ENCODE results near the gene NPY5R. TPM values are rescaled to one million over a fixed set of nuclear protein-coding genes. Genes with fewer than 3 reads are reported as not detected.

NPY5R gene
- total RNA-seq, 1 experiment from 2014 or later, result not detected

DNA sequence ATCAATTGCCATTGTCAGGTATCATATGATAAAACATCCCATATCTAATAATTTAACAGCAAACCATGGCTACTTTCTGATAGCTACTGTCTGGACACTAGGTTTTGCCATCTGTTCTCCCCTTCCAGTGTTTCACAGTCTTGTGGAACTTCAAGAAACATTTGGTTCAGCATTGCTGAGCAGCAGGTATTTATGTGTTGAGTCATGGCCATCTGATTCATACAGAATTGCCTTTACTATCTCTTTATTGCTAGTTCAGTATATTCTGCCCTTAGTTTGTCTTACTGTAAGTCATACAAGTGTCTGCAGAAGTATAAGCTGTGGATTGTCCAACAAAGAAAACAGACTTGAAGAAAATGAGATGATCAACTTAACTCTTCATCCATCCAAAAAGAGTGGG lies 7.0 kb downstream of the NPY5R start (continued):
- TF ChIP-seq SRF (IDR thresholded peaks at IDR 0.05; ENCODE audit: low read depth) (no peak), SIN3A (IDR thresholded peaks at IDR 0.05; ENCODE audit: low read depth) (no peak), ELF1 (IDR thresholded peaks at IDR 0.05; ENCODE audit: borderline replicate concordance, low read depth) (no peak), EZH2 (IDR thresholded peaks at IDR 0.05) (no peak), FOSL1 (IDR thresholded peaks at IDR 0.05; ENCODE audit: low read depth) (no peak), SP1 (IDR thresholded peaks at IDR 0.05; ENCODE audit: low read depth) (no peak), CBX3 (IDR thresholded peaks at IDR 0.05; ENCODE audit: low read depth) (no peak), JUND (IDR thresholded peaks at IDR 0.05) (no peak), REST (IDR thresholded peaks at IDR 0.05; ENCODE audit: low read depth) (no peak), POLR2A (IDR thresholded peaks at IDR 0.05; ENCODE audit: borderline replicate concordance, extremely low read depth, insufficient read depth, insufficient read length) (no peak), EZH2phosphoT487 (IDR thresholded peaks at IDR 0.05; ENCODE audit: borderline replicate concordance) (no peak)

GRCh38 chr4:163353054-163353453 lies 9.4 kb downstream of the NPY5R start:
- ChIA-PET CTCF (no interaction called here), RAD21 (ENCODE audit: low non-redundant PET in 1 of 2, low total read pairs in 2 of 2, uncharacterized antibody in 2 of 2, unreplicated experiment in 2 of 2) (no interaction called here), POLR2A (no interaction called here)
- no peak overlapping the region for H3K9ac ChIP-seq (ENCODE audit: low read length)
- no TSS peak for BruUV-seq (replicated peaks)
- H3K36me3 ChIP-seq (ENCODE audit: control insufficient read depth in 1 of 2, insufficient read depth in 2 of 2, low read length in 2 of 2), result no peaks in the 10 kb centered on the region
- no peak overlapping the region for H2AFZ ChIP-seq (ENCODE audit: low read depth, low read length, poor library complexity, severe bottlenecking)
- H3K4me2 ChIP-seq (ENCODE audit: low read length), result no peak overlapping the region
- H3K27ac ChIP-seq (ENCODE audit: low read depth, low read length), result no peak overlapping the region
- no peaks in the 10 kb centered on the region for H3K27me3 ChIP-seq (ENCODE audit: insufficient read depth, low read length)
- no peaks in the 10 kb centered on the region for H3K79me2 ChIP-seq (ENCODE audit: insufficient read depth, low read length)
- no peaks in the 10 kb centered on the region for H3K9me3 ChIP-seq (ENCODE audit: control insufficient read depth in 1 of 2, insufficient read depth in 1 of 2, low read depth in 1 of 2, low read length in 2 of 2)
- TF ChIP-seq CEBPB (IDR thresholded peaks at IDR 0.05; ENCODE audit: low read depth) (no peak), JUND (IDR thresholded peaks at IDR 0.05) (no peak), SRF (IDR thresholded peaks at IDR 0.05; ENCODE audit: low read depth) (no peak), ZFX (IDR thresholded peaks at IDR 0.05) (no peak), POLR2A (IDR thresholded peaks at IDR 0.05; ENCODE audit: borderline replicate concordance, extremely low read depth, insufficient read depth, insufficient read length) (no peak), ZNF274 (IDR thresholded peaks at IDR 0.05; ENCODE audit: low read depth, low read length) (no peak)
- no peaks in the 10 kb centered on the region for H3K9me2 ChIP-seq (ENCODE audit: insufficient read depth)
- no peak overlapping the region for H3K4me3 ChIP-seq (replicated peaks in 1 of 2; ENCODE audit: low read depth in 1 of 2, low read length in 2 of 2)
- intact Hi-C loops (cut with micrococcal nuclease), result no loop called here
- ATAC-seq, result no peak
- DNase-seq (ENCODE audit: low read depth, low spot score), result no peak
- H3K4me1 ChIP-seq (ENCODE audit: control insufficient read depth in 1 of 2, insufficient read depth in 2 of 2, low read length in 2 of 2), result peaks cover 0 to 7% of the 10 kb centered on the region in 2 experiments; a peak in 2 of 4 replicates
- no peaks in the 10 kb centered on the region for H4K20me1 ChIP-seq (ENCODE audit: insufficient read depth)

Measured in HCT116 (cell line).